HG03442 (cell line): ENCODE results near the gene SCN8A.

Experiments used
- ATAC-seq: cut with Tn5 transposase; IDR thresholded peaks from one replicate; pipeline ENCODE4 v1.9.1; 2021; ENCODE audit warnings: mild to moderate bottlenecking, moderate library complexity; ENCODE audit not compliant: unreplicated experiment

Gene SCN8A

DNA sequence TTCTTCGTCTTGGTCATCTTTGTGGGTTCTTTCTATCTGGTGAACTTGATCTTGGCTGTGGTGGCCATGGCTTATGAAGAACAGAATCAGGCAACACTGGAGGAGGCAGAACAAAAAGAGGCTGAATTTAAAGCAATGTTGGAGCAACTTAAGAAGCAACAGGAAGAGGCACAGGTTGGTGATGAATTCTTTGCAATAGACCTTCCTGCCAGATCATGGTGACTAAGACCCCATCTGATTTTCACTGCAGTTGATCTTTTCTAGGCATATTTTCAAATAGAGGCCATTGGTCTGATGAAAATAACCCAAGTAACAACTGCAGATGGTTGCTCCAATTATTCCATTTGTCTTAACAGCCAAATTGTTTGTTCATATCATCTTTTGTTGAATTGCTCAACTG, 114.4 kb downstream of the SCN8A start:
- no peak for ATAC-seq

DNA sequence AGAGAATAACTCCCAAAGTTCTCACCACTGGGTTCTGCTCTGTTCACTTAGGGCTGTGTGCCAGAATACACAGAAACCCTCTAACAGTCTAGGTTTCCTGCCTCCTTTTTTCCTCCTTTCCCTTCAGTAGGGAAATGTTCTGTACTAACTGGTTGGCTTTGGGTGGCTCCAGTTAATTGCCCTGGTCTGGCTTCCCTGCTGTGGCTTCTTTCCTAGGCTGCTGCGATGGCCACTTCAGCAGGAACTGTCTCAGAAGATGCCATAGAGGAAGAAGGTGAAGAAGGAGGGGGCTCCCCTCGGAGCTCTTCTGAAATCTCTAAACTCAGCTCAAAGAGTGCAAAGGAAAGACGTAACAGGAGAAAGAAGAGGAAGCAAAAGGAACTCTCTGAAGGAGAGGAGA, 115.2 kb downstream of the SCN8A start:
- ATAC-seq = no peak

DNA sequence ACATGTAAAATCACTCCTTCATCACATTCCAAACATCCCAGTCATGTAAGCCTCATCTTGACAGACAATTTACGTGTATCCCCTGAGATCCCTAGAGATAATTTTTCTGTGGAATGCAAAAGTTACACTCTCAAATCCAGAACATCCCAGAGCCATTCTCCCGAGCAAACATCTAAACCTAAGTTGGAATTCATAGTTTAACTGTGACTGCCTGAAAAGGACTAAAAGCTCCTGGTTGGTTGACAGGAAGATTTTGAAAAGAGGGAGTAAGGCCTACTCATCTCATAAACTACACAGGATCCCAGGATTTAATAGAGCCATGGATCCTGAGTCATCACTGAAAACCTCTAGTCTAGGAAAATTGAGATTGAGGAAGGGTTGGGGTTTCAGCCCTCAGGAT, 123.6 kb downstream of the SCN8A start:
- ATAC-seq = no peak

DNA sequence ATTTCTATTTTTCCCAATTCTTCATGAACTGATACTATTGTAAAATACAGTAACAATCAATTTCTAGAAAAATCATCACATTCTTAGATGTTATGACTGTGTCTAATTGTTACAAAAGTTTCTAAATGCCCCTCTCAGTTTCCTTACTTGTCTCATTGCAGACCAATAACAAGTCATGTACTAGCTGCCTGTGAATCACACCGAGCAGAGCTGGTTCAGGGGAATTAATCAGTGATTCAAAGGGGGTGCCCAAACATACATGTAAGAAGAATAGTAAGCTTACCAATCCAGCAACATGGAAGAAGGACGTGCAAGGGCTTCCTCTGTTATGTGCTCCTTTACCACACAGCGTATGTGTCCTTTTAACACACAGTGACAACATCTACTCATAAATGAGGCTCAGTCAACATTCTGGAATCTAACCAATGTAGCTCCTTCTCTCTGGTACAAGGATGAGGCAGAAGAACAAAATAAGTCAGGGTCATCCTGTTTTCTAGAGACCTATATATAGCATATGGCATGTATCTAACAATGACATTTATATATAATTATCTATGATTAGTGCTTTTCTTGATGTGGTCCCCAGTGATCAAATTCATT, 126.4 kb downstream of the SCN8A start:
- no peak for ATAC-seq

DNA sequence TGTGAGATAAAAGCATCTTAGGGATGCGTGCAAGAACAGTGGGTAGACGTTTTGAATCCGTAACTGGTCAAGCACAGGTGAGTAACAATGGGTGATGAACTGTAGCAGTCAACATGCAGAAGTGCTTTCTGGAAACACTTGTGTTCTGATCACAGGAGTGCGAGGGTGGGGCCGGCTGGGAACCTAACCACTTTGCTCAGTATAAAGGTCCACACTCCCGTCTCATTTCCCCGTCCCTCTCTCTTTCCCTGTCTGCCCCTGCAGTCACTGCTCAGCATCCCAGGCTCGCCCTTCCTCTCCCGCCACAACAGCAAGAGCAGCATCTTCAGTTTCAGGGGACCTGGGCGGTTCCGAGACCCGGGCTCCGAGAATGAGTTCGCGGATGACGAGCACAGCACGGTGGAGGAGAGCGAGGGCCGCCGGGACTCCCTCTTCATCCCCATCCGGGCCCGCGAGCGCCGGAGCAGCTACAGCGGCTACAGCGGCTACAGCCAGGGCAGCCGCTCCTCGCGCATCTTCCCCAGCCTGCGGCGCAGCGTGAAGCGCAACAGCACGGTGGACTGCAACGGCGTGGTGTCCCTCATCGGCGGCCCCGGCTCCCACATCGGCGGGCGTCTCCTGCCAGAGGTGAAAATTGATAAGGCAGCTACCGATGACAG, 130.4 kb downstream of the SCN8A start:
- no peak for ATAC-seq

DNA sequence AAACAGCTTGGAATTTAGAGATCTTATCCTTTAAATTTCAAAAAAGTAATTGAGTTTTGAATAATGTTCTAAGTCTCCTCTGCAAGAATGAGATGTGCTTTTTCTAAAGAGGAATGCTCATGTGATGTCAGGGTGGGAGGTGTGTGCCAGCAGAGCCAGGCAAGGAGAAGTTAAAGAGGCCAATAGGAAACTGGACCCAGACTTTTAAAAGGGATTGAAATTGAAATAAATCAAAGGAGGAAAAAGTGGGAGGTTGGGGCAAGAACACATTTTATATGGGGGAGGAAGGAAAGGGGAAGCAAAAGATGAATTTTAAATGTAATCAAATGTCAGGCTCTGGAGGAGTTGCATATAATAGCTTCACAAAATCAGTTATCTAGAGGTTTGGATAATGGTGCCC, 131.4 kb downstream of the SCN8A start:
- no peak for ATAC-seq

DNA sequence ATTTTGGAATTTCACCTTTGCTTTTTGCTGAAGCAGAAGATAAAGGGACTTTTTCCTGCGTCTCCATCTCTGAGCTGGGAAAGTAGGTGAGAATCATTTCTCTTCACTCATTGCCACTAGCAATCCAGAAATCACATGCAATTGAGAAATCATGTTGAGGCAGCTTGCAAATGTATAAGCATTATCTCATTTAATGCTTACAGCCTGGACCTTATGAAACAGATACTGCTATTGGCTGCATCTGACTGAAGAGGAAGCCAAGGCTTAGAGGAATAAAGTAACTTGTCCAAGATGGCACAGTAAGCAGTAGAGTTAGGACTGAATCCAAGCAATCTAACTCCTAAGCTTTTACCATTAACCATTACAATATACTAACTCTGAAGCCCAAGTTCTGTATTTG, 135.1 kb downstream of the SCN8A start:
- ATAC-seq = no peak

DNA sequence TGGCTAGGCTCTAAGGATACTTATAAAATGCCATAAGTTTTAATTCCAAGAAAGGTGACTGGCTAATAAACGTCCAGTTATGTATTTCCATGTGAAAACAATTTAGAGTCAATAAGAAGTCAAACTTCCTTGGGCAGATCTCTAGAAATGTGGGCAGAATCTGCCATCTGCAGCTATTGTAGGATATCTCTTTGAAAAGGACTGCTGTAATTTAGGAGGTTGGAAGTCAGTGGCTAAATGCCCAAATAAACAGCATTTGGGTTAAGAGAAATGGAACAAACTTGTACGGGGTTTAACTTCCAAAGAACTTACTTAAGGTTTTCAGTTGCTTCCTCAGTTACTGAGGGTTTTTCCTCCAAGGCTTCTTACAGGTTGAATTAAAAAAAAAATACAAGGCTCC, 135.9 kb downstream of the SCN8A start:
- ATAC-seq = no peak

DNA sequence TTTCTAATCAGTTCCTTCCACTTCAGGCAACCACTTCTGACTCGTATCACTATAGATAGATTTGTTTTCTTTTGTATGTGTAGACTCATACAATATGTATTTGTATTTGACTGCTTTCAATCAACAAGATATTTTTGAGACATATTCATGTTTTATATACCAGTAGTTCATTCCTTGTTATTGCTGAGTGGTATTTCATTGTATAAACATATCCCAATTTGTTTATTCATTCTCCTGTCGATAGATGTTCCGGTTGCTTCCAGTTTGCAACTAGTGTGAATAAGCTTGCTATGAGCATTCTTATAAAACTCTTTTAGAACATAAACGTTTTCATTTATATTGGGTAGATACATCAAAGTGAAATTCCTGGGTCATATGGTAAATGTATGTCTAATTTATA, 138.3 kb downstream of the SCN8A start:
- no peak for ATAC-seq

DNA sequence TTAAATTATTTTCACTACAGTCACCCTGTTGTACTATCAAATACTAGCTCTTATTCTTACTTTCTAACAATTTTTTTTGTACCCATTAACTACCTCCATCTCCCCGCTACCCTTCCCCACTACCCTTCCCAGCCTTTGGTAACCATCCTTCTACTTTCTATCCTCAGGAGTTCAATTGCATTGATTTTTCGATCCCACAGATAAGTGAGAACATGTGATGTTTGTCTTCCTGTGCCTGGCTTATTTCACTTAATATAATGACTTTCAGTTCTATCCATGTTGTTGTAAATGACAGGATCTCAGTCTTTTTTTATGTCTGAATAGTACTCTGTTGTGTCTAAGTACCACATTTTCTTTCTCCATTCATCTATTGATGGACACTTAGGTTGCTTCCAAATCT, 139.7 kb downstream of the SCN8A start:
- no peak for ATAC-seq

DNA sequence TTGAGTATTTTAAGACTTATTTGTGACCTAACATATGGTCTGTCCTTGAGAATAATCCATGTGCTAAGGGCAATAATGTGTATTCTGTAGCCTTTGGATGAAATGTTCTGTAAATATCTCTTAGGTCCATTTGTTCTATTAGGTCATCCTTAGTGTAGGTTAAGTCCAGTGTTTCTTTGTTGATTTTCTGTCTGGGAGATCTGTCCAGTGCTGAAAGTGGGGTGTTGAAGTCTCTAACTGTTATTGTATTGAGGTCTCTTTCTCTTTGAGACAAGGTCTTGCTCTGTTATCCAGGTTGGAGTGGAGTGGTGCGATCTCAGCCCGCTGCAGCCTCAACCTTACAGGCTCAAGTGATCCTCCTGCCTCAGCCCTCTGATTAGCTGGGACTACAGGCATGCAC, 149.5 kb downstream of the SCN8A start:
- ATAC-seq = no peak

DNA sequence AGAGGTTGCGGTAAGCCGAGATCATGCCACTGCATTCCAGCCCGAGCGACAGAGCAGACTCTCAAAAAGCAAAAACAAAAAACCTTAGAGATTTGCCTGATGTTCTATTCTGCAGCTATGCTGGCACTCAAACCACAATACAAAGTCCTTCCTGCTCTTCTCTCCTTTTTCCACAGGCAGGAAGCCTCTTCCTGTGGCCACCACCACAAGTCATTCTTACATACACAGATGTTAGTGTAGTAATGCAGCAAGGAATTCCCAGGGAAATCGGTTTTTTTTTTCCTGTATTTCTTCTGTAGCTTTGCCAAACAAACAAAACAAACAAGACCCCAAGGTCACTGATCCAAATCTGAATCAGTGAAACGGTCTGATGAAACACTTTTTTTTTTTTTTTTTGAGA, 153.2 kb downstream of the SCN8A start:
- no peak for ATAC-seq

DNA sequence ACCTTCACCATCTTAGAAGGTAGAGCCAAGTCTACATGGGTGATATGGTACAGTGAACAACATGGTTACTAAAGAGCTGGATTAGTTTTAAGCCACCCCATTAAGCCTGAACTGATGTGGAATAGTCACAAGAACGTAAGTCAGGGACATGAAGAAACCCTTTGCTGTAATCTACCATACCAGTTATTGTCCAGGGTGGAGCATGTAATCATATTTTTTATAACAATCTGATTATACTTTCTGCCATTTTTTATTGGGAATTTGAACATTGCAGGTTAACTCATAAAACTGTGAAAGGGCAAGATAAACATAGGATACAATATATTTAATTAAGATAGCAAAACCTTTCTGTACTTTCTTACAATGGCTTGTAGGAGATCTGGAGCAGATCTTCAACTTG, 153.9 kb downstream of the SCN8A start:
- ATAC-seq = no peak

DNA sequence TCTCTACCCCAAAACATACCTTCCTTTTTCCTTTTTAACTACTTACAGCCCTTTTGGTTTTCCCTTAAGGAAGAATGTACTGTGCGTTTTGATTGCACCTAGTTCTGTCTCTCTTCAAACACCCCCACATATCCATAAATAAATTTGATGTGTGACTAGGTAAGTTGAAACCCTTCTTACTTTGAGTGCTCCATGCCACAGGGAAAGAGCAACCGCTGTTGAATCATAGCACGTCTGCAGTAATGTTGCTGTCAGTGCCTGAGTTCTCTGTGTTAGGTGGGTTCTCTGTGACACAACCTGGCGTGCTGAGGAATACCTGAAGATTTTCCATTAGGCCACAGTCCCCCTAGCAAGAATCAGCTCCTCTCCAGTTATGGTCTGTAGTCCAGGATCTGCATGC, 155.4 kb downstream of the SCN8A start:
- no peak for ATAC-seq

DNA sequence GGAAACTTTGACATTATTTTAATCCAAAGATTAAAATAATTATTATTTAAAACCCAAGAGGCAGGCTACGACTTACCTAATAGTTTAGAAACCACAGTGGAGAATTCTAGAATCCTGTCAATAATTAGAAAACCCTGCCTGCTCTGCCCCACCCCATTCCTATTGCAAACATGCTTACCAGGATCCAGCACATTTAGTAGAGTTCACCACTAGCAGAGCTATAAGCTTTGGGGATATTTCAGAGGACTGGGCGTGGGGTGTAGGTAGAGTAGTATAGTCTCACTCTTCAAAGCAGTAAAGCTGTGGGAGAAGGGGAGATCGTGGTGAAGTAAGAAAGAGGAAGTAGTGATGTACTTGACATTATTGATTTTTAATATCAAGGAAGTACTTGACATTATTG, 157.2 kb downstream of the SCN8A start:
- no peak for ATAC-seq

DNA sequence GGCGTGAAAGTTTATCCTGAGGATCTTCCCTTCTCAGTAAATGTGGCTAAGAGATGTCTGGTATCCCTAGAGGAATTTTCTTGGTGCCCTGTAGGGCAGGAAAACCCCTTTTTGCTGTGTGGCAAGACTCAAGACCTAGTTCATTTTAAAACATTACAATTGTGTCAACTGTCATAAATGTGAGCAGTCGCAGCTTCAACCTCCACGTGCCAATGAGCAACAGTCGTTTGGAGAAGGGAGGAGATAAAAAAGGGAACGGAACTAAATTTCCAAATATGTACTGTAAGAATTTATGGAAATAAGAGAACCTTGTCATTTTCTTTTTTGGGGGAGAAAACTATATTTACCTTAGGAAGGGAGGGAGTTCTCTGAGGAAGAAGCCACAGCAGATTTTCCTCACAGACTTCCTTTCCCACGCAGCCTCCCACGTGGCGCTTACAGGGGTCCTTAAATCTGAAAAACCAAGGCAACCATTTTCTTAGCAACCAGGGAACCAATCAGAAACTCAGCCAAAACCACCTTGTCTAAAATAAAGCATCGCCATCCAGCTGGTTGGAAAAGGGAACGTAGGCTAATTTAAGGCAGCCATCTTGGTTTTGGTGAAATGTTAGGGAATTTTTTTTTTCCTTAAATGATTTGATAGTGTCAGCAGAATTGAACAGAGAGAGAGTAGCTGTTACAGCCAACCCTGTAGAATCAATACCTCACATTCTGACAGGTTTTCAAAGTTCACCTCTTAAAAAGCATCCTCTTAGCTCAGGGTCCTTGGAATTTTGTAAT, 158.4 kb downstream of the SCN8A start:
- no peak for ATAC-seq

DNA sequence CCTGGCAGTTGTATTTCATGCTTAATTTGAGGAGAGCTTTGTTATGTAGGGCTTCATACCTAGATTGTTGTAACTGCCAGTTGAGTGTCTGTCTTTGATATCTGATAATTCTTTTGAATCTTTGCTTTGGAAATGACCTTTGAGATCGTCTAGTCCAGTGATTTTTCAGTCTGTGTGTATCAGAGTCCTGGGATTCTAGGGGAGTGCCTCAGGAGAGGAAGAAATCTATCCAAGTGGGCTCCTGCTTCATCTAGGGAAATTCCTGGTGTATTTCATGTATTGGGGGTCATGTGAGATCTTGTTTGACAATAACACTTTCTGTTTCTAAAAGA, 158.9 kb downstream of the SCN8A start:
- no peak for ATAC-seq

DNA sequence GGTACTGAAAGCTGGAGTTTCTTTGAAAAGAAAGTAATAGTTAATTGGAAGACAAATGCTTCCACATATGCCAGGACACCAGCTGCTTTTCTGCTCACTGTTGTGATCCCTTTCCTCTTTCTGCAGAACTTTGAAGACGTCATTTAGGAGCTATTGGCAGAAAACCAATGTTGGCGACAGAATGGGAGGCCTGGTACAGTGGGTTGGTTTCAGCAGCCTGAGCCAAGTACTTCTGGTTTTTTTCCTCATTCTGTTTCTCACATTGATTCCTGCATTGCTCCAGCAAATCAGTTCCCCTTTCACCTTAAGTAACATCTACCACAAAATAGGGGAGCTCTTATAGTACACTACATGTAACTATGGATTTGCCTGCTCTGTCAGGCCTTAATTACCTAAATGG, 160.6 kb downstream of the SCN8A start:
- no peak for ATAC-seq

DNA sequence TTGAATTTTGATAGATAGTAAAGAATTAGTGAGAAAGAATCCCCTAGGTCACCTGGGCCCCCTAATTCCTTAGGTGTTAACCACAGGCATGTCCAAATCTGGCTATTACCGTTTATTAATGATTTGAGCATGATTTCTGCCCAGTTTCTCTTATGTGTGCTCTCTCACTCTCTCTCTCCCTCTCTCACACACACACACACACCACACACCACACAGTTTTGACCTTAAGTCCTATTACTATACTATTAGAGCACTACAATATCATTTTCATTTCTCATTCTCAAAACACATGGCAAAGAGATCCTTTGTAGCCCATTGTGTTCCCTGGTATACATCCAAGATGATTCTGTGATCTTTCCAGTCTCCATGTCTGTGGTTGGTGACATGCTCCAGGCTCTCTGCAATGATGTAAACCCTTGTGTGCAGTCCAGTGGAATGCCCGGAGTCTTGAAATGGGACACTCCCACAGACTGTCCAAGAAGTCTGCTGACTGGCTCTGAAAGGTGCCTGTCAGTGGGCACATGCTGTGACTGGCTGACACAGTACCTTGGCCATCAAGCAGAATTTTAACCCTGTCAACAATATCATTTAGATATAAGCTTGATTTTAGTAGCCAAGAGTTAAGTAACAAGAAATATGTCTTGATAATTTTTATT, 161.3 kb downstream of the SCN8A start:
- no peak for ATAC-seq

DNA sequence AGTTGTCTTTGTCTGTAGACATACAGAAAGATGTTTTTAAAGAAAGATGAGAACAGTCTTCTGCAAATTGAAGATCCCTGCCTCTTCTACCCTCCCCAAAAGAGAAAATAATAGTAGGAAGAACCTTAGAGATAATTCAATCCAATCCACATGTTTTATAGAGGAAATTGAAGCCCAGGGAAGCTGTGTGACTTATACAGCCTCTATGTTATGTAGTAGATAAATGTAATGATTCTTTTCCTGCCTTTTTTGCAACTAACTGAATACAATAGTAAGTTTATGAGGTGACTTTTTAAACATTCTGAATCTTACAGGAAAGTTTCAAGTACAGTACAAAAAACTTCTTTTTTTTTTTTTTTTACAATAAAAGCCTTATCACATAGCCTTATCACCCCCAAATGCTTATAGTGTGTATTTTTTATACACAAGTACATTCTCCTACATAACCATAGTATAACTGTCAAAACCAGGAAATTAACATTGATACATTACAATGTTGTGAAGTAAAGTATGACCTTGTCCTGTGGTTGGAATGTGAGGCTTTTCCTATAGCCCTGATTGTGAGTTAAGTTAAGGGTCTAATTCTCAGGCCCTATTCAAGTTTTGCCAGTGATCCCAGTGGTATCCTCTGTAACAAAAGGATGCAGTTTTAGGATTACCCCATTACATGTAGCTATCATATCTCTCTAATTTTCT, 163.1 kb downstream of the SCN8A start:
- ATAC-seq = no peak

DNA sequence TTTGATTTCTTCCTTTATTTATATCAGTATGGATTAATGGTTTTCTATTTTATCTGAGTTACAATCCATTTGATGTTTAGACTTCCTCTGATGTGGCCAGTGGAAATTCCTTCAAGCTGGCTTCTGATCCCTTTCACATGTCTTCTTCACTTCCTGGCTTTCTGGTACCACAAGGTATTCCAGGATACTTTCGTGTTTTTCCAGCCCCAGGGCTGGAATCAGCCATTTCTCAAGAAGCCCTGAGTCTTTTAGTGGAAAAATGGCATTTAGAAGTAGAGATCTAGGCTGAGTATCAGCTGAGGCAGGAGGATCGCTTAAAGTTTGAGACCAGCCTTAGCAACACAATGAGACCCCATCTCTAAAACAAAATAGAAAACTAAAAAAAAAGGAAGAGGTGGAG, 164.2 kb downstream of the SCN8A start:
- no peak for ATAC-seq
